Bladder microvascular endothelial cell (primary cell): Measurements from ENCODE around the gene ABCF3. TPM values are rescaled to one million over a fixed set of nuclear protein-coding genes. Genes with fewer than 3 reads are reported as not detected.

ENCODE experiments used
- total RNA-seq: library from RNA; depleted of rRNA; stranded (reverse); fragments of >200 nt; gene quantifications from 2 replicates; pipeline ENCODE4 v1.2.3, GENCODE V29; 2014

ABCF3 gene
- total RNA-seq = 38.5 and 54.1 TPM in 2 replicates

GRCh38 chr3:184186184-184186901 lies at the start of gene ABCF3:
ABCF3 (plus strand) TSS chr3:184186199; CDS start chr3:184186208, 9 bp downstream.

DNA sequence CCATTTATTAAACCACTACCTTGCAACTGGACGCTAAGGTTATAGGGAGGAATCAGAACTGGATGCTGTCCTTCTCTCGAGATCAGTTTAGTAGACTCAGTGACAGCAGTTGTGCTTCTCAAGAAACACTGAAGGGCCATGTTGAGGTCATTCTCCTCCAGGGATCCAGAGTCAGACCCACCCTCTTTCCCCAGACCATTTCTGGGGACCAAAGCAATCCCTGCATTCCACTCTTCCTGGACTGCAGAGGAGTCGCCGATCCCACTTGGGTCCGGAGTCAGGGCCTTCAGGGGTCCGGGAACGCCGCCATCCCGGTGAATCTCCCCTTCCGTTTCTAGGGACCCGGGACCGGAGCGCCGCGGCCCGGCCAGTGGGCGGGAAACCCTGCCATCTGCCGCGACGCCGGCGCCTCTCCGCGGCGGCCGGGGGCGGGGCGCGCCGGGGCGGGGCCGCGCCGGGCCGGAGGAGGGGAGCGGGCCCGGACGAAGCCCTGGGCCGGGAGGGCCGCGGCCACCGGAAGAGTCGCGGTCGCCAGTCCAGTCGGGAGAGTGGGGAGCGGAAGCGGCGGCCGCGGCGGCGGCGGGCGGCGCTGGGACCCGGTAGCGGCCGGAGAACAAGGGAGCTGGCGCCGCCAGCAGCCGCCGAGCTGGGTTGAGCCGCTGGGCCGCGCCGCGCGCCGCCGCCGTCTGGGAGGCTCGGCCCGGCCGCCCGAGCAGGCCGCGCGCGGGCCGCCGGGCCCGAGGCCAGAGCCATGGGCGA lies 30.9 kb upstream of the ABCF3 start, which contains the start of gene DVL3:
Gene DVL3, plus strand, starts transcription at position 493 of the 759 bp plus-strand sequence. Its CDS starts 259 bp downstream, at position 752.

GRCh38 chr3:184174646-184175492 lies 11.1 kb upstream of the ABCF3 start, which contains the start of gene AP2M1:
AP2M1 (plus strand) TSS chr3:184174855; CDS start chr3:184176994, 2,139 bp downstream.

GRCh38 chr3:184229394-184230080 lies 43.5 kb downstream of the ABCF3 start, which contains the start of gene VWA5B2:
VWA5B2 (plus strand) TSS chr3:184229585; CDS start chr3:184230529, 944 bp downstream.

Other genes starting within 250 kb of the ABCF3 start
- gene ABCC5, start 168.3 kb upstream of the ABCF3 start, total RNA-seq = 7.9 and 17.1 TPM in 2 replicates
- not detected in 2 replicates for gene HTR3D, start 154.5 kb upstream of the ABCF3 start, total RNA-seq
- gene HTR3C, start 133.2 kb upstream of the ABCF3 start, total RNA-seq = not detected in 2 replicates
- not detected in 2 replicates for gene HTR3E, start 89.1 kb upstream of the ABCF3 start, total RNA-seq
- gene EIF2B5, start 50.8 kb upstream of the ABCF3 start, total RNA-seq = 31.7 and 50.0 TPM in 2 replicates
- gene DVL3, start 30.8 kb upstream of the ABCF3 start, total RNA-seq = 15.9 and 28.8 TPM in 2 replicates
- gene AP2M1, start 11.3 kb upstream of the ABCF3 start, total RNA-seq = 396 and 554 TPM in 2 replicates
- gene VWA5B2, start 43.4 kb downstream of the ABCF3 start, total RNA-seq = 0.13 TPM in 1 of 2 replicates, not detected in the other
- 14.6 and 43.5 TPM in 2 replicates for gene ALG3, start 62.8 kb downstream of the ABCF3 start, total RNA-seq
- 3.2 and 3.4 TPM in 2 replicates for gene EEF1AKMT4, start 63.5 kb downstream of the ABCF3 start, total RNA-seq
- 0.13 TPM in 1 of 2 replicates, not detected in the other for gene CAMK2N2, start 75.4 kb downstream of the ABCF3 start, total RNA-seq
- gene ECE2, start 89.8 kb downstream of the ABCF3 start, total RNA-seq = not detected in 2 replicates
- 371 and 561 TPM in 2 replicates for gene PSMD2, start 113.0 kb downstream of the ABCF3 start, total RNA-seq
- gene EIF4G1, start 128.4 kb downstream of the ABCF3 start, total RNA-seq = 301 and 661 TPM in 2 replicates
- 16.4 and 43.0 TPM in 2 replicates for gene FAM131A, start 151.4 kb downstream of the ABCF3 start, total RNA-seq
- 1.3 and 2.6 TPM in 2 replicates for gene CLCN2, start 175.4 kb downstream of the ABCF3 start, total RNA-seq
- 74.5 and 97.8 TPM in 2 replicates for gene POLR2H, start 175.5 kb downstream of the ABCF3 start, total RNA-seq
- gene THPO, start 192.0 kb downstream of the ABCF3 start, total RNA-seq = not detected in 2 replicates
- 0.16 and 0.69 TPM in 2 replicates for gene CHRD, start 193.9 kb downstream of the ABCF3 start, total RNA-seq